Upper lobe of left lung (tissue), 4 donors: ENCODE data around the gene HMGXB3.

Source experiments
- EP300 ChIP-seq, 4 donors: sonication (generic); formaldehyde crosslinking; IDR thresholded peaks; one replicate each; pipeline ENCODE4 v1.5.1; 2017; ENCODE audit warnings: antibody characterized with exemption in 4 of 4, control low read depth in 2 of 4
- POLR2A ChIP-seq, 4 donors: fragments of 450-650 bp; IDR thresholded peaks; one replicate each; pipeline ENCODE4 v1.5.1; 2016 to 2017; ENCODE audit warnings: antibody characterized with exemption in 4 of 4, mild to moderate bottlenecking in 2 of 4
- POLR2AphosphoS5 ChIP-seq, 2 donors: sonication (generic); formaldehyde crosslinking; IDR thresholded peaks; one replicate each; pipeline ENCODE4 v1.5.1; 2017; ENCODE audit warnings: antibody characterized with exemption in 2 of 2
- TF ChIP-seq, protein P1 (sequence below), 6 experiments: fragments of 450-650 bp in 4 of 6; fragments of 200-600 bp in 2 of 6; sonication (generic) in 2 of 6; IDR thresholded peaks; one replicate each; pipeline ENCODE4 v1.5.1; 2016 to 2019; ENCODE audit warnings: antibody characterized with exemption in 6 of 6

DNA sequence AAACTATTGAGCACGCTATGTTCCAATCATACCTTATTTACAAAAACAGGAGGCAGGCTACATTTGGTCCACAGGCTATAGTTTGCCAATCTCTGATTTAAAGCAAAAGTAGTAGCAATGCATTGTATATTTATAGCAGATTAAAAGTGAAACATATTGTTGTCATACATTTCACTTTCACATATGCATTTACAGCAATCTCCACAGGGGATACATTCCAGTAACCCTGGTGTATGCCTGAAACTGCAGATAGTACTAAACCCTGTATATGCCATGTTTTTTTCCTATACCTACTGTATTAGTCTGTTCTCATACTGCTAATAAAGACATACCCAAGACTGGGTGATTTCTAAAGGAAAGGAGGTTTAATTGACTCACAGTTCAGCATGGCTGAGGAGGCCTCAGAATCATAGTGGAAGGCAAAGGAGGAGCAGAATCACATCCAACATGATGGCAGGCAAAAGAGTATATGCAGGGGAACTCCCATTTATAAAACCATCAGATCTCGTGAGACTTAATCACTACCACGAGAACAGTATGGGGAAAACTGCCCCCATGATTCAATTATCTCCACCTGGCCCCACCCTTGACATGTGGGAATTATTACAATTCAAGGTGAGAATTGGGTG is 91.7 kb downstream of the HMGXB3 start:
- TF ChIP-seq POLR2AphosphoS5 (IDR thresholded peaks at IDR 0.05), result no peak
- TF ChIP-seq, protein P1, sequence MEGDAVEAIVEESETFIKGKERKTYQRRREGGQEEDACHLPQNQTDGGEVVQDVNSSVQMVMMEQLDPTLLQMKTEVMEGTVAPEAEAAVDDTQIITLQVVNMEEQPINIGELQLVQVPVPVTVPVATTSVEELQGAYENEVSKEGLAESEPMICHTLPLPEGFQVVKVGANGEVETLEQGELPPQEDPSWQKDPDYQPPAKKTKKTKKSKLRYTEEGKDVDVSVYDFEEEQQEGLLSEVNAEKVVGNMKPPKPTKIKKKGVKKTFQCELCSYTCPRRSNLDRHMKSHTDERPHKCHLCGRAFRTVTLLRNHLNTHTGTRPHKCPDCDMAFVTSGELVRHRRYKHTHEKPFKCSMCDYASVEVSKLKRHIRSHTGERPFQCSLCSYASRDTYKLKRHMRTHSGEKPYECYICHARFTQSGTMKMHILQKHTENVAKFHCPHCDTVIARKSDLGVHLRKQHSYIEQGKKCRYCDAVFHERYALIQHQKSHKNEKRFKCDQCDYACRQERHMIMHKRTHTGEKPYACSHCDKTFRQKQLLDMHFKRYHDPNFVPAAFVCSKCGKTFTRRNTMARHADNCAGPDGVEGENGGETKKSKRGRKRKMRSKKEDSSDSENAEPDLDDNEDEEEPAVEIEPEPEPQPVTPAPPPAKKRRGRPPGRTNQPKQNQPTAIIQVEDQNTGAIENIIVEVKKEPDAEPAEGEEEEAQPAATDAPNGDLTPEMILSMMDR (IDR thresholded peaks at IDR 0.05), result no peak
- no peak for TF ChIP-seq EP300 (IDR thresholded peaks at IDR 0.05)
- no peak for TF ChIP-seq POLR2A (IDR thresholded peaks at IDR 0.05)
